ENCODE measurements around the gene M1AP.

Gene M1AP

DNA sequence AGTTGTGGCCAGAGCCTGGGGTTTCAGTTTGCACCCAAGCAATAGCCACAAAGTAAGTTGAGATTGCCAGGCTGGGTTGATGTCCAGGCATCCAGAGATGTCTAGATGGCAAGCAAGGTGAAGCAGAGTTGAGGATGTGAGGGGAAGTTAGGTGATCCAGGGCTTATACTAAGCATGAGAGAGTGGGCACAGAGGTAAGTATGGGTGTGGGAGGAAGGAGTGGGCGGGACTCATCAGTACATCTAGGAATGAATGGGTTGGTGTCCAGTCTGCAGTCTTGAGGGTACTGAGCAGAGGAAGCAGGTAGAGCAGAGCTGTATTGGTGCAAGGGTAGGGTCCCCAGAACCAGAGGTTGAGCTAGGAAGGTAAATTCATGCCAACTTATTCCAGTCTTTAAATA, 7.4 kb upstream of the M1AP start:
- H3K4me3 ChIP-seq (ENCODE audit: low read length): no peak overlapping the region
- DNase-seq (ENCODE audit: low read depth): no peak
- TF ChIP-seq, protein P1, sequence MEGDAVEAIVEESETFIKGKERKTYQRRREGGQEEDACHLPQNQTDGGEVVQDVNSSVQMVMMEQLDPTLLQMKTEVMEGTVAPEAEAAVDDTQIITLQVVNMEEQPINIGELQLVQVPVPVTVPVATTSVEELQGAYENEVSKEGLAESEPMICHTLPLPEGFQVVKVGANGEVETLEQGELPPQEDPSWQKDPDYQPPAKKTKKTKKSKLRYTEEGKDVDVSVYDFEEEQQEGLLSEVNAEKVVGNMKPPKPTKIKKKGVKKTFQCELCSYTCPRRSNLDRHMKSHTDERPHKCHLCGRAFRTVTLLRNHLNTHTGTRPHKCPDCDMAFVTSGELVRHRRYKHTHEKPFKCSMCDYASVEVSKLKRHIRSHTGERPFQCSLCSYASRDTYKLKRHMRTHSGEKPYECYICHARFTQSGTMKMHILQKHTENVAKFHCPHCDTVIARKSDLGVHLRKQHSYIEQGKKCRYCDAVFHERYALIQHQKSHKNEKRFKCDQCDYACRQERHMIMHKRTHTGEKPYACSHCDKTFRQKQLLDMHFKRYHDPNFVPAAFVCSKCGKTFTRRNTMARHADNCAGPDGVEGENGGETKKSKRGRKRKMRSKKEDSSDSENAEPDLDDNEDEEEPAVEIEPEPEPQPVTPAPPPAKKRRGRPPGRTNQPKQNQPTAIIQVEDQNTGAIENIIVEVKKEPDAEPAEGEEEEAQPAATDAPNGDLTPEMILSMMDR (IDR thresholded peaks at IDR 0.05; ENCODE audit: insufficient read depth, low read depth, low read length, missing control alignments): no peak

DNA sequence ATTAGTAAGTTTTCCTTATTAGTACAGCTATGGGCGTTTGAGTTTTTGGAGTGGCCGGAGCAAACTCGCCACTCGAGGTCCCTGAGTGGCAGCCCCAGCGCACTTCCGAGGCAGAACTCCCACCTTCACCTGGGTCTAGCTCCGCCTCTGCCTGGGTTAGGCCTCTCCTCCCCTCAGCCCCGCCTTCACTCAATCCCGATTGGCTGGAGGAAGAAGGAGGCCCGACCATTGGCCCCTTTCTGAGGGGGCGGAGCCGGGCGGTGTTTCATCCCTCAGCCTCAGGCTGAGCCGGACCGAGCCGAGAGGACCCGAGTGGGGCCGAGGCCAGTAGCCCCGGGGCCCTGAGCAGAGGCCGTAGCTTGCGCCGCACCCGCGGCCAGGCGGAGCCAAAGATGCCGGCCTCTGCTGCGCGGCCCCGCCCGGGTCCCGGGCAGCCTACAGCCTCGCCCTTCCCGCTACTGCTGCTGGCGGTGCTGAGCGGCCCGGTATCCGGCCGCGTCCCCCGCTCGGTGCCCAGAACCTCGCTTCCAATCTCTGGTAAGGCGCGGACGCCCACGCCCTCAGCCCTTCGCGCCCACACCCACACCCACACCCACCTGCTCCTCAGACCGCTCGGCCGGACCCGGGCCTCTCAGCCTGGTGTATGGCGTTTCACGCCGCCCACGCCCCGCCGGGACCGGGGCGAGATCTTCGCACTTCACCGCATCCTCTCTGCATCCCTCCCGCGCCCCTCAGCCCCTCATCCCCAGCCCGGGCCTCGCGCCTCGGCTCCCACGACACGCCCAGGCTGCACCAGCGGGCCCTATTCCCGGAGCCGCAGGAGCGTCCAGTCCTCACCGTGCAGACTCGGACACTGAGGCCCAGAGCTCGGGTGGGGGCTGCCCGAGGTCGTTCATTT, 6.1 kb upstream of the M1AP start, which contains the start of gene SEMA4F:
TSS of gene SEMA4F (plus strand) at position 263 of the 898 bp plus-strand sequence. CDS start at position 393, 130 bp downstream.
- DNase-seq (ENCODE audit: low read depth): peak; percentile 96
- TF ChIP-seq, protein P1 (IDR thresholded peaks at IDR 0.05; ENCODE audit: insufficient read depth, low read depth, low read length, missing control alignments): no peak
- peak within 1 kb of the TSS; percentile 66 for H3K4me3 ChIP-seq (ENCODE audit: low read length)

DNA sequence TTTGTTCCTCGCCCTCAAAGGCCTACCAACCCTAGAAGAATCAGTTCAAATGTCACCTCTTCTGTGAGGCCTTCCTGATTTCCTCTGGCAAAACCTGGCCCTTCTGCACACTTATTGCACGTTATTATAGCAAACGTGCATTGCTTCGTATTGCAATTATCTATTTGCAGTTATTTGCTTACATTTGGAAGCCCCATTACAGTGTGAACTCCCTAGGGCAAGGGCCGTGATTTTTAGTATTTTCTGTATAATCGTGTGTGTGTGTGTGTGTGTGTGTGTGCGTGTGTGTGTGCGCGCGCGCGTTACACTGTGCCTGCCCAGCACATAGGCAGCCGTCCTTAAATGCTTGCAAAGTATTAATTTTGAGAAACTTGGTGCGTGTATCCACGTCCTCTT, 5.5 kb upstream of the M1AP start:
- TF ChIP-seq, protein P1 (IDR thresholded peaks at IDR 0.05; ENCODE audit: insufficient read depth, low read depth, low read length, missing control alignments): no peak
- DNase-seq (ENCODE audit: low read depth): no peak
- H3K4me3 ChIP-seq (ENCODE audit: low read length): peak overlapping the region; percentile 66

DNA sequence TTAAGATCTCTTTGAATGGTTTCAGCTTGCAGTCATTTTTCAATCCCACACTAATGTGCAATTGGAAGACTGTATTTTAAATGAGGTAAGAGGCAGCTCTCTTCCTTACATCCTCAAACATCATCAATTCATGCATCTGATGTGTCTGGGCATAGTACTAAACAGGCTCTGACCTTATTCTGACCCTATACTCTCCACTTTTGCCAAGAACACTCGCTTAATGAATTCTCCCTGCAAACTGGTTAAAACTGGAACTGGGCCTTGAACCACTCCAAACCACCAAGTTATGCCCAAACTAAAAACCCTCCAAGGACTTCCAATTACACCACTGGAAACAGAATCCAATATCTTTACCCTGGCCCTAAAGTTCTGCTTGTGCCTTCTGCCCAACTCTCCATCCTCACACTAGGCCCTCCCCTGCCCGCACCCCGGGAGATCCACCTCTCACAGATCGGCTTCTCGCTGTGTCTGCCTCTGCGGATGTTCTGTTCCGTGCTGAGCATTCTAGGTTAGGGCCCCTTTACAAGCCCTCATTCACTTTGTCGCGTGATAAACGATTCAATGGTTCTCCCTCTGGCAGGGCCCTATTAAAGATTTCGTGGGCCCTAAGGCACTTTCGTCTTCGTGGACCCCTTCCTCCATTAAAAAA, 1.2 kb downstream of the M1AP start:
- TF ChIP-seq, protein P1 (IDR thresholded peaks at IDR 0.05; ENCODE audit: insufficient read depth, low read depth, low read length, missing control alignments): no peak
- no peak overlapping the region for H3K4me3 ChIP-seq (ENCODE audit: low read length)
- DNase-seq (ENCODE audit: low read depth): no peak

DNA sequence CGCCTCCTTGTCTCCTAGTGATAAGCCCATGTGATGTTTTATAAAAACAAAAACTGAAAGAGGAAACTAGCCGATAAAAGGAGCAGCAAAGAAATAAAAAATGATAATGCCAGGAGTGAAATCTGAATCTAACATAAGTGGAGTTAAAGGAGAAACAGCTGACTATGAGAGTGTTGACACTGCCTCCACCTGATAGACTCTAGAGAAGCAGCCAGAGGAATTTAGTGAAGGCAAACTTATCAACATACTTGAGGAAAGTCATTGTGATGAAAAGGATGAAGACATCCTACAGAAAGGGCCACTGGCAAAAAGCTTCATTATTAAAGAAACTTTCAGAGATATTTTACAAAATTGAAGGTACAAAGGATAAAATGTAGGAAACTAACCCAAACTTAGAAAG, 1.9 kb downstream of the M1AP start:
- no peak for DNase-seq (ENCODE audit: low read depth)
- H3K4me3 ChIP-seq (ENCODE audit: low read length): no peak overlapping the region
- TF ChIP-seq, protein P1 (IDR thresholded peaks at IDR 0.05; ENCODE audit: insufficient read depth, low read depth, low read length, missing control alignments): no peak

DNA sequence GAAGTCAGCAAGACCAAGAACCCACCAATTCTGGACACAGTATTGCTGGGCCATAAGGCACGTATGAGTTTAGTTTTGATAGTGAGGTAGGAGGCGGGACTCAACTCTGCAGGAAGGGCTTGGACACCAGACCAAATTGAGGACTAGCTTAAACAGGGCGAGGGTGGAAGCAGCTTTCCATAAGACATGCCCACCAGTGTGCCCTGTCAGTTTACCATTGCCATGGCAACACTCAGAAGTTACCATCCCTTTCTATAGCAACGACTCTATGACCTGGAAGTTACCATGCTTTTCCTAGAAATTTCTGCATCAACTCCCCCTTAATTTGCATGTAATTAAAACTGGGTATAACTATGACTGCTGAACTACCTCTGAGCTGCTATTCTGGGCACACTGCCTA, 2.8 kb downstream of the M1AP start:
- no peak overlapping the region for H3K4me3 ChIP-seq (ENCODE audit: low read length)
- no peak for DNase-seq (ENCODE audit: low read depth)
- TF ChIP-seq, protein P1 (IDR thresholded peaks at IDR 0.05; ENCODE audit: insufficient read depth, low read depth, low read length, missing control alignments): no peak

All from epithelial cell of esophagus (primary cell).